Right kidney (tissue), 9 donors: ENCODE data around the gene LXN.
"Not testable (repeated sequence)": the region's sequence is repeated elsewhere in the genome, so short reads cannot be mapped to it uniquely, and the experiment has no call there.

Source experiments
- DNase-seq: peaks from one replicate; pipeline ENCODE4 v3.0.0-alpha.2; 2016
- long read RNA-seq, 8 donors: transcript quantifications; one replicate each; lab custom pipeline, GENCODE V29; 2026

Gene LXN, protein sequence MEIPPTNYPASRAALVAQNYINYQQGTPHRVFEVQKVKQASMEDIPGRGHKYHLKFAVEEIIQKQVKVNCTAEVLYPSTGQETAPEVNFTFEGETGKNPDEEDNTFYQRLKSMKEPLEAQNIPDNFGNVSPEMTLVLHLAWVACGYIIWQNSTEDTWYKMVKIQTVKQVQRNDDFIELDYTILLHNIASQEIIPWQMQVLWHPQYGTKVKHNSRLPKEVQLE
- long read RNA-seq, donor 1, transcript LXN-201 (6 exons, 1,116 nt) = major isoform, 37 of 37 reads
- long read RNA-seq, donor 1, partial matches to known transcripts = 0 of 37 reads
- long read RNA-seq, donor 1, other reads (novel, unspliced or antisense) = 0 of 37 reads
- long read RNA-seq, donor 2, transcript LXN-201 (6 exons, 1,116 nt) = major isoform, 12 of 52 reads
- long read RNA-seq, donor 2, partial matches to known transcripts = 32 of 52 reads
- long read RNA-seq, donor 2, other reads (novel, unspliced or antisense) = 8 of 52 reads
- long read RNA-seq, donor 3, transcript LXN-201 (6 exons, 1,116 nt) = major isoform, 8 of 18 reads
- long read RNA-seq, donor 3, partial matches to known transcripts = 5 of 18 reads
- long read RNA-seq, donor 3, other reads (novel, unspliced or antisense) = 5 of 18 reads
- long read RNA-seq, donor 4, transcript LXN-201 (6 exons, 1,116 nt) = major isoform, 18 of 18 reads
- long read RNA-seq, donor 4, partial matches to known transcripts = 0 of 18 reads
- long read RNA-seq, donor 4, other reads (novel, unspliced or antisense) = 0 of 18 reads
- long read RNA-seq, donor 5, transcript LXN-201 (6 exons, 1,116 nt) = major isoform, 10 of 10 reads
- long read RNA-seq, donor 5, partial matches to known transcripts = 0 of 10 reads
- long read RNA-seq, donor 5, other reads (novel, unspliced or antisense) = 0 of 10 reads
- long read RNA-seq, donor 6, transcript LXN-201 (6 exons, 1,116 nt) = major isoform, 8 of 8 reads
- long read RNA-seq, donor 6, partial matches to known transcripts = 0 of 8 reads
- long read RNA-seq, donor 6, other reads (novel, unspliced or antisense) = 0 of 8 reads
- long read RNA-seq, donor 7, transcript LXN-201 (6 exons, 1,116 nt) = major isoform, 21 of 277 reads
- long read RNA-seq, donor 7, partial matches to known transcripts = 231 of 277 reads
- long read RNA-seq, donor 7, other reads (novel, unspliced or antisense) = 25 of 277 reads
- long read RNA-seq, donor 8, transcript LXN-201 (6 exons, 1,116 nt) = major isoform, 25 of 25 reads
- long read RNA-seq, donor 8, partial matches to known transcripts = 0 of 25 reads
- long read RNA-seq, donor 8, other reads (novel, unspliced or antisense) = 0 of 25 reads

GRCh38 chr3:158672215-158673176, at the start of gene LXN:
LXN (minus strand) TSS chr3:158672648; CDS start chr3:158672478, 170 bp downstream.
- peak; percentile 82 for DNase-seq

GRCh38 chr3:158722108-158722507, 49.7 kb upstream of the LXN start:
- no peak for DNase-seq

- DNase-seq = no peak
These were observed 46.2 kb upstream of the LXN start for GRCh38 chr3:158718490-158719170.

- DNase-seq = no peak
These were observed 45.1 kb upstream of the LXN start for GRCh38 chr3:158717576-158717975.

GRCh38 chr3:158713094-158713499, 40.6 kb upstream of the LXN start:
- no peak for DNase-seq

- DNase-seq = no peak
These were observed 40.0 kb upstream of the LXN start for GRCh38 chr3:158712443-158712842.

DNA sequence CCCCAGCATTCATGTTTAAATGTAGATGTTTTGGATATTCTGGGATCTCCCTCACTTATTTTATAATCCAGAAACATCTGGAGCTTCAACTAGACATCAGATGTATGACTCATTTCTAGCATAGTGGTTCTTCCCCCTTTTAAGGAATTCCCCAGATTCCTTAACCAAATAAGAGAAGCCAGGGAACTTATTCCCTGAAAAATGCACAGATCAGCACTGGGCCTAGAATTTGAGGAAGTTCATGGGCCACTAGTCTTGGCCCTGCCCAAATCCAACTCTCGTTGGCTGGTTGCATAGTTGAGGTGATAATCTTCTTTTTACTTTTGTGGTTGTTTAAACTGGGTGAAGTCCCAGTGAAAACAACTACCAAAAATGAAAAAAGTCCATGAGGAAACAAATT, 39.4 kb upstream of the LXN start:
- DNase-seq = no peak

GRCh38 chr3:158710601-158711000, 38.2 kb upstream of the LXN start:
- no peak for DNase-seq

DNA sequence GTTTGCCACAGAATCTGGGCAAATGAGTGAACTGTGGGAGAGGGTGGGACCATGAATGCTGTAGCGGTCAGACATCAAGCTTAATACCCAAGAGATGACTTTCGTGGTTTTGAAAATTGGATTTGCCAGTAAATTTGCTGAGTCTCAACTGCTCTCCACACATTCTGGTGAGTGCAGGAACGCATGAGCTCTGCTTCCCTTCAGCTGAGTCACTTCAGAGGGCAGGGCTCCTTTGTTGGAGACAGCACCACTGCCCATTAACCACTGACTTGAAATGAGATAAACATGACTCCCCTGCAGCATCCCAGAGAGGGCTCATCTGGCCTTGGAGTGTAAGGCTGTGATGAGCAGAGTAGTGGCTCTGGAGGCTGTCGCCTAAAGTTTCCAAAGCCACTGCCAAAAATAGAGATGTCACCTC, 37.2 kb upstream of the LXN start:
- no peak for DNase-seq

DNA sequence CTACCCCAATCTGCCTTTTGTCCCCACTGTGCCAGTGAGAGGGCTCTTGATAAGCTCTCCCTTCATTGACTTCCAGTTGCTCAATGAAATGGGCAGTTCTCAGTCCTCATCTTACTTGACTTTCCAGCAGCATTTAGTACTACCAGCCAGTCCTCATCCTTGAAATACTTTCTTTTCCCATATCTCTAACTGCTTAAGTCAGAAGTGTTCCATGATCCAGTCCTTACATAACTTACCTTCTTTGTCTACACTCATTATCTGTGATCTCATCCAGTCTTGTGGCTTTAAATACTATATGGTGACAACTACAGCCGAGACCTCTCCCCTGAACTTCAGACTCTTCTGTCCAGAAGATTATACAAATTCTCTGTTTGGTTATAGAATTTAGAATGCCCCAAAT, 31.1 kb upstream of the LXN start:
- DNase-seq = no peak

DNA sequence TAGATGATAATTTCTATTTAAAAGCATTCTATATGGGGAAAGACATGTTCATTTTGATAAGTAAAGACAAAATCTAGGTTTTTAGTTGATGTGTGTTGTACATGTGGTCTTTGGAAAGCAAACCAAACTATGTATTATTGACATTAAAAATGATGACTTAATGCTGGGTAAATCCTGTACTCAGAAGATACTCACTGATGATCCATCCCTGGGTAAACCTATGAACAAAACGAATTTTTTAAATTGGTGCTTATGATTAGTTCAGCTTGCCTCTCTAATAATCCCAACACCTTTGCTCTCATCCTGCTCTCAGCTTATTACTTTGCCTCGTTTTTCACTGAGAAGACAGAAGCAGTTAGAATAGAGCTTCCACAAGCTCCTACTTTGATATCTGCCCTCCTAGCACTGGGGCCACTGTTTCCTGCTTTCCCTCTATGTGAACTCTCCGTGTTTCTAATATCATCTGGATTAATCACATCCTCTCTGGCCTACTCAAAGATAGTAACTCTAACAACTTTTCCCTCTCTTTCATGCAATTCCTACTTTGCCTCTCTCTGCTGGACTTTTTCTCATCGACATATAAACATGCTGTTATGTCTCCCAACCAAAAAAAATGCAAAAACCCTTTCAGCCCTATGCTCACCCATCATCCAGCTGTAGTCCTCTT, 30.5 kb upstream of the LXN start:
- DNase-seq = no peak

DNA sequence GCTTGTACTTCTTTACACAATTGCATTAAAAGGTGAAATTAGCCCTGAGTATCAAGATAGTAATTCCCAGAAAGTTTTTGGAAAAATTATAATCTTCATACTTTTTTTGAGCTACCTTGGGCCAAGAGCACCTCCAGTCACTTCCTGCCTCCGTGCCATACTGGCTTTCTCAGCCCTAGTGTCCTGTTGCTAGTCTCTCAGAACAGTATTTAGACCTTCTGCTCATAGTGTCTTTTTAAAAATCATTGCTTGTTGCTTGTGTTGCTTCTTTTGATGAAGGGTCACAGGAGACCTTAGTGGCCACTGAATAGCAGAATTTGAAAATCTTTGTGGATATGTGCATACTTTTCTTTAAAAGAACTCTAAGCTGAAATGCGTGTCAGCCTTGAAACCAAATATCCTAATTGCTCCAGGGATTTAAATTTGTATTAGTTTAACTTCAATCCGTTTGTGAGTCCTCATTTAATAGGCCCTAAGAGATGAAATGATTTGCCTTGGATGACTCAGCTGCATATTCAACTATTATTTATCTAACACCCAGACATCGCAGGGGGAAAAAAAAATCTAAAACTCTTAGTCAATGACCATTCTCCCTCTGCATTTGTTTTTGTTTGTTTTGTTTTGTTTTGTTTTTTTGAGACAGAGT, 29.1 kb upstream of the LXN start:
- DNase-seq = no peak

DNA sequence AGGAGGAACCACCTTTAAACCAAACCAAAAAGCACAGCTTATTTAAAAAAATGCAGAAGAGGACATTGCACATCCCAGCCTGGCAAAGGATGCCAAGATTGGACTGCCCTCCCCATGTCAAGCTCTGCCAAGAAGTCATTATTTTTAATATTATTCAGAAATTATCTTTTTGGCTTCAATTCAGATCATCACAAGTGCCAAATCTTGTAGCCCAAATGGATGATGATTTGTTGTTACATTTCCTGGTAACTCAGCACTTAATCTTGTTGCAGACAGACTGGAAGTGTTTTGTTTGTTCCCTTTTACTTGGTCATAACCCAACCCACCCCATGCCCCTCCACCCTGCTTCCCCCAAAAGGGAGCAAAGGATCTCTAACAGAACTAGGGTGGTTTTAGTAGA, 28.1 kb upstream of the LXN start:
- DNase-seq = no peak

DNA sequence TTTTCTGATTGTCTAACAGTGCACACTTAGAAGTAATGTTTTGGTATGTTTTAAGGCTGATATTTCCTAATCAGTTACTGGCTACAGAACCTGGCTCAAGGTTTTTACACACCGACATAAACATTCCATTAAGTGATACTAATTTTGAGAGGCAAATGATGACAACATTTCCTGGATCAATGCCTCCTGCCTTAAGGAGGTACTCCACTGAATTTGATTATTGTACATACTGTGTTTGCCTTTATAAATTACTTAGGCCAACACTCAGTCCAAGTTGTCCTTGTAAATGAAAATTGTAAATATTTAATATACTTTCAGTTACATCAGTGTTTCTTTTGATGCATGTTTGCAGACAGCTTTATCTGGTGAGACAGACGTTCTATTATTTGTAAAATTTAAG, 24.2 kb upstream of the LXN start:
- DNase-seq = no peak

DNA sequence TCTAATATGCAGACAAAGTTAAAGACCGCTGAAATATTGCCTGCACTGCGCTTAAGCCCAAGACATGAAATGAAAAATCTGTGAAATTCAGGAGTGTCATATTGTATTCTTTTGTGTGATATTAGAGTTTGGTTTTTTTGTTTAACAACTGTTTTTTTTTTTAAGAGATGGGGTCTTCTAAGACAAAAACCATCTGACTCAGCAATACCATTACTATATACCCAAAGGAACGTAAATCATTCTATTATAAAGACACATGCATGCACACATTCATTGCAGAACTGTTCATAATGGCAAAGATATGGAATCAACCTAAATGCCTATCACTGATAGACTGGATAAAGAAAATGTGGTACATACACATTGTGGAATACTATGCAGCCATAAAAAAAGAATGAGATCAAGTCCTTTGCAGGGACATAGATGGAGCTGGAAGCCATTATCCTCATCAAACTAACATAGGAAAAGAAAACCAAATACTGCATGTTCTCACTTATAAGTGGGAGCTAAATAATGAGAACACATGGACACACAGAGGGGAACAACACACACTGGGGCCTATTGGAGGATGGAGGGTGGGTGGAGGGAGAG, 21.5 kb upstream of the LXN start:
- DNase-seq = not testable (repeated sequence)

DNA sequence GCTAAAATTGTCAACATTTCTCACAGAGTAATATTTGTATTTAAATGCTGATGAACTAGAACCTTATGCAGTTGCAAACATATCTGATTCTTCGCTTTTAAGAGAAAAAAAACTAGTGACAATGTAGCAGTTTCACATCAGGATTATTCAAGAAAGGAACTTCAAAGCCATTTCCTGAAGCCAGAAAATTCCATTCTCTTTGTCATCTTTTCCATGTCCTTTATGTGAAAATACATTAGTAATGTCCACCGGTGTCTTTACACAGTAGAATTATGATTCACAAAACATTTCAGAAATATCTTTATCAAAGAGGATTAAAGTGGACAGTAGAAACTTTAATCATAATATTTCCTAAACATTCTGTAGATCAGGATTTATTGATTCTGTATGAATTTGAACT, 12.7 kb upstream of the LXN start:
- DNase-seq = no peak

- DNase-seq = no peak
These were observed 10.9 kb upstream of the LXN start for GRCh38 chr3:158683230-158683962.

DNA sequence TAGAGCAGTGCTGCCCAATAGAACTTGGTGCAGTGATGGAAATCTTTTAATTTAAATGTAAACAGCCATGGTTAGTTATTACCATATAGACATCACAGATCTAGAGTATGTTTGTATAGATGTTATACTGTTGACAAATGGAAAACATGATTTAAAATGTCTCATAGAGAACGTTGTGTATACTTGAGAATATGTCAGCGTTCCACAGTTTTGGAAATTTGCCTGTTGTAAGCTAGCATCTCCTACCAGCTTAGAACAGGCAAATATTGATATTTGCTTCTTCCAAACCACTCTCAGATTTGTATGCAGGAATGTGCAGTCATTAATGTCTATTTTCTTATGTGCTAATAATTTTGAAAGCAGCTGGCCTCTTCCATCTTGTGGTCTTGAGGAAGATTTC, 8.4 kb upstream of the LXN start:
- DNase-seq = no peak
